Measurements from ENCODE around the gene CLDN14.

The CLDN14 gene

DNA sequence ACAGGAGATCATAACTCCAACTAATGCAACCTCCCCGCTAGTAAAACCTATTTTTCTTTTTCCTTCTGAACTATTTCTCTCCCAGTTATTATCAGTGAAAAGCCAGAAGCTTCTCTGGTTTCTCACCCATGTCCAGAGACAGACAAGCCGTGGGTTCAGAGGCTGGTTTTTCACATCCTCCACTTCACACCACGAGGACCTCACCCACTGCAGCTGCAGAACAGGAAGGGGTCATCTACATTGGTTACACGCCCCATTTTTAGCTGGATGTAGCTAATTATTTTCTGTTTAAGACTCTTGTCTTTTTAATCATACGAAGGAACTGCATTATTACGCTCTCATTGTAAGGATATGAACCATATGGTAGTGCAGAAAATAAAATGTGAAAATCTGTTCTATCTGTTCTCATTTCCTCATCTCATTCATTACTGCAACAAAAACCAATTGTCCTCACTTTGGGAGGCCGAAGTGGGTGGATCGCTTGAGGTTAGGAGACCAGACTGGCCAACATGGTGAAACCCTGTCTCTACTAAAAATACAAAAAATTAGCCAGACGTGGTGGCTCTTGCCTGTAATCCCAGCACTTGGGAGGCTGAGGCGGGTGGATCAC, 39.1 kb upstream of the CLDN14 start:
- TF ChIP-seq, protein P1, sequence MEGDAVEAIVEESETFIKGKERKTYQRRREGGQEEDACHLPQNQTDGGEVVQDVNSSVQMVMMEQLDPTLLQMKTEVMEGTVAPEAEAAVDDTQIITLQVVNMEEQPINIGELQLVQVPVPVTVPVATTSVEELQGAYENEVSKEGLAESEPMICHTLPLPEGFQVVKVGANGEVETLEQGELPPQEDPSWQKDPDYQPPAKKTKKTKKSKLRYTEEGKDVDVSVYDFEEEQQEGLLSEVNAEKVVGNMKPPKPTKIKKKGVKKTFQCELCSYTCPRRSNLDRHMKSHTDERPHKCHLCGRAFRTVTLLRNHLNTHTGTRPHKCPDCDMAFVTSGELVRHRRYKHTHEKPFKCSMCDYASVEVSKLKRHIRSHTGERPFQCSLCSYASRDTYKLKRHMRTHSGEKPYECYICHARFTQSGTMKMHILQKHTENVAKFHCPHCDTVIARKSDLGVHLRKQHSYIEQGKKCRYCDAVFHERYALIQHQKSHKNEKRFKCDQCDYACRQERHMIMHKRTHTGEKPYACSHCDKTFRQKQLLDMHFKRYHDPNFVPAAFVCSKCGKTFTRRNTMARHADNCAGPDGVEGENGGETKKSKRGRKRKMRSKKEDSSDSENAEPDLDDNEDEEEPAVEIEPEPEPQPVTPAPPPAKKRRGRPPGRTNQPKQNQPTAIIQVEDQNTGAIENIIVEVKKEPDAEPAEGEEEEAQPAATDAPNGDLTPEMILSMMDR (conservative IDR thresholded peaks at IDR 0.05), result no peak
- H3K27ac ChIP-seq, result no peak overlapping the region

DNA sequence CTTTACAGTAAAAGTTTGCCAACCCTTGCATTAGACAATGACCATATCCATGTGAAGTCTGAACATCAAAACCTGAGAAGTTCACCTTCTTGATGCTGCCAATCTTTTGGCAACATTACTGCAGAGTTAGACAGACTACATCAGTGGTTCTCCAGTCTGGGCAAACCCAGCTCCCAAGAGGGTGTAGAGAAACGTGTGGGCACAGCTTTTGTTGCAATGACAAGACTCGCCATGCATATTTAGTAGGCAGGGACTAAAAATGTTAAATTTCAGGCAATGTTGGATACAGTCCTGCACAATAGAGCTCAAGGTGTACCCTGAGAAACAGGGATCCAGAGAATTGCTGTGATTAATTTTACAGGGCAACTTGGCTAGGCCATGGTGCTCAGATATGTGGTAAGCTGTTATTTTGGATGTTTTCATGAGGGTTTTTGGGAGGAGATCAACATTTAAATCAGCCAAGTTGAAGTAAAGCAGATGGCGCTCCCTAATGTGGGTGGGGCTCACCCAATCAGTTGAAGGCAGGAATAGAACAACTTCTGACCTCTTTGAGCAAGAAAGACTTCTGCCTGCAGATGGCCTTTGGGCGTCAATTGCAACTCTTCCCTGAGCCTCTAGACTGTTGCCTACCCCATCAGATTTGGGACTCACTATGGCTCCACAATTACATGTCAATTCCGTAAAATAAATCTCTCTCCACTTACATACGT, 37.6 kb upstream of the CLDN14 start:
- H3K27ac ChIP-seq, result no peak overlapping the region
- TF ChIP-seq, protein P1 (conservative IDR thresholded peaks at IDR 0.05), result no peak

GRCh38 chr21:36516281-36516680, 36.4 kb upstream of the CLDN14 start:
- no peak overlapping the region; the same call in 1 of the 2 replicates for H3K27ac ChIP-seq
- TF ChIP-seq, protein P1 (conservative IDR thresholded peaks at IDR 0.05), result no peak

DNA sequence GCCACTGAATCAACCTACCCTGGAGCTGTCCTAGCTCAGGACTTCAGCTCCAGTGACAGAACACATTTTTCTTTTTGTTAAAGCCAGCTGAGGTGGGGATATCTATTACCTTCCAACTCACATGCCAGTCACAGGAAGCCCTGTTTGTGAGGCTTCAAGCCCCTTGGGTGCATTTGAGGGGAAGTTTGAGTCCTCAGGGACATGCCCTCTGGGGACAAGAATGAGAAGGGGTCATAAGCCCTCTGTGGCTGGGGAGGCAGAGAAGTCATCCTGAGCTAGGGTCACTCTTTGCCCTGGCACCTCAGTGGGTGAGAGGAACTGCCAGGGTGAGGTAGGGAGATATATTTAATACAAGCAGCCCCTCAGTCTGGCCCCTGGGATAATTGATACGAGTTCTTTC, 33.5 kb upstream of the CLDN14 start:
- peak overlapping the region; percentile 100; the same call in 1 of the 2 replicates for H3K27ac ChIP-seq
- TF ChIP-seq, protein P1 (conservative IDR thresholded peaks at IDR 0.05), result no peak

- peak overlapping the region; percentile 100; the same call in 1 of the 2 replicates for H3K27ac ChIP-seq
These were observed 33.0 kb upstream of the CLDN14 start for GRCh38 chr21:36512971-36513370.

DNA sequence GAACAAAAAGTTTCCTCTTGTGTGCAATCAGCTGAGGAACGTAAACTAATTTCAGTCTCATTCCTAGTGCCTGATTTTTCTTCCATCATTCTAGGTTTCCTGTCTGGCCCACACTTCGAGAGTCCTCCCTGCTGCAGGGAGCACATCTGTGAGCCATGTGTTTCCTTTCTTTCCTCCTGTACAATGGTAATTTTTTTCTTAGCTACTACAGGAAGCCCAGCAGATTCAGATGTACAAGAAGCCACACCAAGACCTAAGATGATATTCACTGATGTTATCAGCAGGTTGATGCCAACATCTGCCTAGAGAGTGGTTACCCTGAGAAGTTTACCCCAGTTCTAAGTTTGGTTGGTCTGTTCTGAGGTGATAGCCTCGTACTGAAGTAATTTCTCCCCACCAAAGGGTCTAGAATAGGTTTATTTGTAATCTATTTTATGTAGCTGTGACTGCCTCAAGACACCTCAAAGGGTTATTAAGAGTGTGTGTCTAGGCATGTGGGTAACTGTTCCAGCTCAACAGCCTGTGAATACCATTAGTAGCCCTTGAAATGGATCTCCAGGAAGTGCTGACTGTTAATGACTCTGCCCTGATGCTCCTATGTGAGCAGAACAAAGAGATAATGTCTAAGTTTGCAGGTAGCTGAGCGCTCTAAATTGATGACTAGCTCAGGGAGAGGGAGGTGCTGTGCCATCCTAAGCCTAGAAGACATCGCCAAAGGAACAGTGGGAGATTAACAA, 31.7 kb upstream of the CLDN14 start:
- H3K27ac ChIP-seq, result peak overlapping the region; percentile 100
- TF ChIP-seq, protein P1 (conservative IDR thresholded peaks at IDR 0.05), result no peak

More at GRCh38 chr21:36512971-36513370, 33.0 kb upstream of the CLDN14 start:
- TF ChIP-seq, protein P1 (conservative IDR thresholded peaks at IDR 0.05), result no peak

DNA sequence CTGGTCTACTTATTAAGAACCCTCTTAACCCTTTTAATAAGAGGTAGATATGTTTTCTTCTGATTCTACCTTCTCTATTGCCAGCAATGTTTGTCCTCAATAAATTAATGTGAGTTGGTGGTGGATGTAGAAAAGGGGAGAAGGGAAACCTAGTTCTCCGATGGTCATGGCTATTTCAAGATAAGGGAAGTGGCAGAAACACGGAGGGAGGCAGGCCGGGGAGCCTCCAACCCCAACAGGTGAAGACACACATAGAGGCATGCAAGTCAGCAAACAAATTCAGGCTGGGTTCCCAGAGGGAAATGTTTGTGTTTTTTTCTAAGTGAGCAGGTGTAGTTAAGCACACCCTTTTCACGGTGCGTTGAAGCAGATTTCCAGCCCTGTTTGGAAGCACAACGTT, 31.0 kb upstream of the CLDN14 start:
- H3K27ac ChIP-seq, result peak overlapping the region; percentile 100
- TF ChIP-seq, protein P1 (conservative IDR thresholded peaks at IDR 0.05), result no peak

Data from VCaP (cell line).